Panc1 (cell line): Measurements from ENCODE around the gene TAS2R38. TPM values are rescaled to one million over a fixed set of nuclear protein-coding genes. Genes with fewer than 3 reads are reported as not detected.

Experiments
- ATAC-seq: fragments of 200-7000 bp; cut with Tn5 transposase; 2 replicates; pipeline ENCODE4 v1.9.1; 2020; ENCODE audit warnings: mild to moderate bottlenecking, moderate library complexity
- BruUV-seq: library from RNA; stranded (reverse); fragments of 400-500 nt; replicated peaks from 2 replicates; lab custom pipeline; 2021; lab: Mats Ljungman, UMichigan
- CTCF ChIA-PET: fragments of 300-600 bp; sonication (Branson Sonifier 250); formaldehyde crosslinking; loops from one replicate; lab custom pipeline; 2022; ENCODE audit warnings: antibody characterized with exemption; lab: Charles Lee
- POLR2A ChIA-PET: fragments of 300-600 bp; sonication (Branson Sonifier 250); formaldehyde crosslinking; loops from one replicate; lab custom pipeline; 2022; ENCODE audit warnings: antibody characterized with exemption; lab: Charles Lee
- DNase-seq: peaks from one replicate; pipeline ENCODE4 v3.0.0-alpha.2; 2010; ENCODE audit warnings: low read depth, low spot score
- H3K27ac ChIP-seq: 2 replicates; pipeline ENCODE4 v1.5.1; 2011; ENCODE audit warnings: mild to moderate bottlenecking, low read length, inconsistent platforms
- H3K27me3 ChIP-seq: fragments of 200-500 bp; sonication (Bioruptor generic); 2 replicates; pipeline ENCODE4 v1.6.0; 2014; ENCODE audit warnings: low read length, inconsistent platforms; ENCODE audit not compliant: control insufficient read depth, insufficient read depth
- H3K36me3 ChIP-seq: fragments of 200-500 bp; sonication (Bioruptor generic); 2 replicates; pipeline ENCODE4 v1.5.1; 2014; ENCODE audit warnings: inconsistent platforms, mild to moderate bottlenecking, low read length, moderate library complexity; ENCODE audit not compliant: control insufficient read depth, insufficient read depth
- H3K4me1 ChIP-seq: 2 replicates; pipeline ENCODE4 v1.5.1; 2011; ENCODE audit warnings: inconsistent platforms, mild to moderate bottlenecking, low read length, moderate library complexity; ENCODE audit not compliant: control insufficient read depth, insufficient read depth
- H3K4me3 ChIP-seq, 2 experiments: 2 replicates each; pipeline ENCODE4 v1.5.1; 2011 to 2012; ENCODE audit warnings: low read depth in 2 of 2, low read length in 2 of 2, mild to moderate bottlenecking in 2 of 2, inconsistent platforms in 1 of 2, moderate library complexity in 1 of 2
- H3K9me3 ChIP-seq: fragments of 200-500 bp; sonication (Bioruptor generic); 2 replicates; pipeline ENCODE4 v1.5.1; 2014; ENCODE audit warnings: low read depth, mild to moderate bottlenecking, inconsistent platforms, low read length, moderate library complexity; ENCODE audit not compliant: control insufficient read depth, insufficient read depth
- CTCF ChIP-seq: fragments of 450-650 bp; IDR thresholded peaks from 2 replicates; pipeline ENCODE4 v1.5.1; 2017; ENCODE audit warnings: mild to moderate bottlenecking
- POLR2AphosphoS5 ChIP-seq: IDR thresholded peaks from 2 replicates; pipeline ENCODE4 v1.6.1; 2012; ENCODE audit warnings: mild to moderate bottlenecking, low read depth, low read length, moderate library complexity
- SIN3A ChIP-seq: IDR thresholded peaks from 2 replicates; pipeline ENCODE4 v1.6.1; 2012; ENCODE audit warnings: low read depth, mild to moderate bottlenecking, low read length, moderate library complexity, borderline replicate concordance; ENCODE audit not compliant: insufficient read depth
- TCF7L2 ChIP-seq: IDR thresholded peaks from 2 replicates; pipeline ENCODE4 v1.6.1; 2011; ENCODE audit warnings: mild to moderate bottlenecking, low read depth, low read length, inconsistent platforms
- in situ Hi-C: cut with HindIII; loops from 2 replicates; pipeline ENCODE4 v1.10.0; 2016; ENCODE audit warnings: low sequenced_read_pairs, low pct_unique_long_range_greater_than_20kb
- intact Hi-C: fragments of 100-400 bp; cut with micrococcal nuclease; formaldehyde crosslinking; loops from one replicate; pipeline ENCODE4 v1.10.0; 2022; ENCODE audit not compliant: unreplicated experiment
- total RNA-seq: library from RNA; stranded (reverse); gene quantifications from one replicate; pipeline ENCODE4 v1.2.1, GENCODE V29; 2021; ENCODE audit not compliant: unreplicated experiment
- TF ChIP-seq, protein P1 (sequence below), 2 experiments: IDR thresholded peaks; 2 replicates each; pipeline ENCODE4 v1.6.1; 2011 to 2012; ENCODE audit warnings: low read depth in 2 of 2, control low read depth in 1 of 2, low read length in 1 of 2, mild to moderate bottlenecking in 1 of 2, moderate library complexity in 1 of 2; ENCODE audit not compliant: insufficient read depth in 1 of 2

Gene TAS2R38
- total RNA-seq, 1 experiment from 2014 or later = not detected

DNA sequence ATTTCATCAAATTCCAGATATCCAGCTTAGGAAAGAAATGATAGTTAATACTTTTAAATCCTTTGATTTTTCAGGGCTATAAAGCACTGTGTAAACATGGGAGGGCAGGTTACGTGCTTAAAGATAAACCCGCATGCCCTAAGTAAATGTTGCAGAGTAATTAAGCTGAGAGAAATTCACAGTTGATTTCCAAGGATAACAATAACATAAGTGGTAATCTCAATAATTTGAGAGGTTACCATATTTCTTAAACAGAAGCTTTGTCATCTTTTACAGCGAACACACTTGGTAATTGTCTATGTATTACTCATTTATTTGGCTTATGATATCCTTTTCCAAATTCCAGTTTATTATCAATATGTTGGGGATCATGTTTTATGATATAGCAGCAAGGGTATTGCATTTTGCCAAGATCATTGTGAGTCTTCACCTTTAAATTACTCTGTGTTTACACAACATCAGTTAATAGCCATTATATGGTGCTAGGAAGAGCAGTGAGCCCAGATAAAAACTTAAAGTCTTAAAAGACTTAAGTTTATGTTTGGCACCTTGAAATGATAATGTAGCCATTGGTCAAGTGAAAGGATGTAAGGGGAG is 37.5 kb upstream of the TAS2R38 start:
- in situ Hi-C loops (no loop called here), intact Hi-C loops (no loop called here)
- no peak for DNase-seq
- TF ChIP-seq TCF7L2 = no peak
- no peak for TF ChIP-seq POLR2AphosphoS5
- TF ChIP-seq, protein P1, sequence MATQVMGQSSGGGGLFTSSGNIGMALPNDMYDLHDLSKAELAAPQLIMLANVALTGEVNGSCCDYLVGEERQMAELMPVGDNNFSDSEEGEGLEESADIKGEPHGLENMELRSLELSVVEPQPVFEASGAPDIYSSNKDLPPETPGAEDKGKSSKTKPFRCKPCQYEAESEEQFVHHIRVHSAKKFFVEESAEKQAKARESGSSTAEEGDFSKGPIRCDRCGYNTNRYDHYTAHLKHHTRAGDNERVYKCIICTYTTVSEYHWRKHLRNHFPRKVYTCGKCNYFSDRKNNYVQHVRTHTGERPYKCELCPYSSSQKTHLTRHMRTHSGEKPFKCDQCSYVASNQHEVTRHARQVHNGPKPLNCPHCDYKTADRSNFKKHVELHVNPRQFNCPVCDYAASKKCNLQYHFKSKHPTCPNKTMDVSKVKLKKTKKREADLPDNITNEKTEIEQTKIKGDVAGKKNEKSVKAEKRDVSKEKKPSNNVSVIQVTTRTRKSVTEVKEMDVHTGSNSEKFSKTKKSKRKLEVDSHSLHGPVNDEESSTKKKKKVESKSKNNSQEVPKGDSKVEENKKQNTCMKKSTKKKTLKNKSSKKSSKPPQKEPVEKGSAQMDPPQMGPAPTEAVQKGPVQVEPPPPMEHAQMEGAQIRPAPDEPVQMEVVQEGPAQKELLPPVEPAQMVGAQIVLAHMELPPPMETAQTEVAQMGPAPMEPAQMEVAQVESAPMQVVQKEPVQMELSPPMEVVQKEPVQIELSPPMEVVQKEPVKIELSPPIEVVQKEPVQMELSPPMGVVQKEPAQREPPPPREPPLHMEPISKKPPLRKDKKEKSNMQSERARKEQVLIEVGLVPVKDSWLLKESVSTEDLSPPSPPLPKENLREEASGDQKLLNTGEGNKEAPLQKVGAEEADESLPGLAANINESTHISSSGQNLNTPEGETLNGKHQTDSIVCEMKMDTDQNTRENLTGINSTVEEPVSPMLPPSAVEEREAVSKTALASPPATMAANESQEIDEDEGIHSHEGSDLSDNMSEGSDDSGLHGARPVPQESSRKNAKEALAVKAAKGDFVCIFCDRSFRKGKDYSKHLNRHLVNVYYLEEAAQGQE (IDR thresholded peaks at IDR 0.05; ENCODE audit: insufficient read depth in 1 of 2, low read depth in 2 of 2, low read length in 1 of 2) = no peak
- no peak for TF ChIP-seq CTCF
- TF ChIP-seq SIN3A = no peak
- ChIA-PET CTCF (no interaction called here), POLR2A (no interaction called here)
- Histone ChIP-seq H3K4me3 (no peak overlapping the region), H3K36me3 (no peaks in the 10 kb centered on the region), H3K27me3 (no peaks in the 10 kb centered on the region), H3K27ac (no peak overlapping the region), H3K9me3 (no peaks in the 10 kb centered on the region), H3K4me1 (no peaks in the 10 kb centered on the region)
- ATAC-seq = no peak
- no TSS peak for BruUV-seq

DNA sequence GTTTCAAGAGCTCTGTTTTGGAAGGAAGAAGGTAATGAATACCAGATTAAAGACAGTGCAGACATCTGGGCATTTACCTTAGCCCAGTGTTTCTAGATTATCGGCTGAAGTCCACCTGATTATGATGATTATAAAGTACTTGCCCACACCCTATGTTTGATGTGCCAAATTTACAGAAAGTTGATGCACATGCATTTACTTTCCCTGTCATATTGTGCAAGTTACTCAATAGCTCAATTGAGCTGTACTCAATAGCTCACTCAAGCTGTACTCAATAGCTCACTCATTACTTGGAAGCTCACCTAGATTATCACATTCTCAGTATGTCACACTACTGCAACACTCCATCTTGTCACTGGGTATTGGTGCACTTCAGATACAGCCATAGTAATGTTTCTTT is 35.6 kb upstream of the TAS2R38 start:
- in situ Hi-C loops = no loop called here
- no peak overlapping the region for H3K4me3 ChIP-seq
- no peak for TF ChIP-seq SIN3A
- TF ChIP-seq, protein P1 (IDR thresholded peaks at IDR 0.05; ENCODE audit: insufficient read depth in 1 of 2, low read depth in 2 of 2, low read length in 1 of 2) = no peak
- TF ChIP-seq CTCF = no peak
- TF ChIP-seq TCF7L2 = no peak
- TF ChIP-seq POLR2AphosphoS5 = no peak
- DNase-seq (no peak), ATAC-seq (no peak)
- no peaks in the 10 kb centered on the region for H3K27me3 ChIP-seq
- POLR2A ChIA-PET = no interaction called here
- H3K36me3 ChIP-seq = no peaks in the 10 kb centered on the region
- CTCF ChIA-PET = no interaction called here
- no peaks in the 10 kb centered on the region for H3K9me3 ChIP-seq
- no peaks in the 10 kb centered on the region for H3K4me1 ChIP-seq
- intact Hi-C loops = no loop called here
- H3K27ac ChIP-seq = no peak overlapping the region
- BruUV-seq = no TSS peak
